Lower leg skin (tissue), 4 donors: ENCODE results near the gene RPH3AL. TPM values are rescaled to one million over a fixed set of nuclear protein-coding genes. Genes with fewer than 3 reads are reported as not detected.
A peak's percentile ranks its signal among the peaks of the same experiment; 100 is the strongest.

ENCODE experiments used
- DNase-seq, 2 donors: peaks; one replicate each; pipeline ENCODE4 v3.0.0-alpha.2; 2019; ENCODE audit warnings: low spot score in 2 of 2
- H3K4me3 ChIP-seq: fragments of 200-600 bp; sonication (generic); 2 replicates; pipeline ENCODE4 v1.5.1; 2017; ENCODE audit warnings: mild to moderate bottlenecking, low read depth; ENCODE audit not compliant: poor library complexity, severe bottlenecking
- POLR2A ChIP-seq, 2 donors: fragments of 450-650 bp; IDR thresholded peaks; one replicate each; pipeline ENCODE4 v1.6.1; 2016 to 2017; ENCODE audit warnings: antibody characterized with exemption in 2 of 2, mild to moderate bottlenecking in 1 of 2, moderate library complexity in 1 of 2
- WGBS, 2 donors: methylation state at CpG; one replicate each; pipeline ENCODE4 v1.1.5; 2018; 5-methylcytosine and 5-hydroxymethylcytosine counted together
- intact Hi-C: fragments of 100-400 bp; cut with DNase I; formaldehyde crosslinking; loops from one replicate; pipeline ENCODE4 v1.15.0; 2023; ENCODE audit warnings: low total_unique reads
- total RNA-seq, 4 donors: library from RNA; depleted of rRNA; stranded (reverse); fragments of >200 nt; gene quantifications; one replicate each; pipeline ENCODE4 v1.1.0, GENCODE V29; 2016
- TF ChIP-seq, protein P1 (sequence below), 3 donors: fragments of 450-650 bp; IDR thresholded peaks; one replicate each; pipeline ENCODE4 v1.5.1; 2016; ENCODE audit warnings: antibody characterized with exemption in 3 of 3, mild to moderate bottlenecking in 3 of 3, moderate library complexity in 2 of 3

RPH3AL gene
- total RNA-seq, 4 donors from 2014 or later = 8.6 to 22.9 (median 15.9) TPM

GRCh38 chr17:180381-181244, 172.0 kb downstream of the RPH3AL start:
- DNase-seq = no peak
- no peak for TF ChIP-seq POLR2A (IDR thresholded peaks at IDR 0.05)
- TF ChIP-seq, protein P1, sequence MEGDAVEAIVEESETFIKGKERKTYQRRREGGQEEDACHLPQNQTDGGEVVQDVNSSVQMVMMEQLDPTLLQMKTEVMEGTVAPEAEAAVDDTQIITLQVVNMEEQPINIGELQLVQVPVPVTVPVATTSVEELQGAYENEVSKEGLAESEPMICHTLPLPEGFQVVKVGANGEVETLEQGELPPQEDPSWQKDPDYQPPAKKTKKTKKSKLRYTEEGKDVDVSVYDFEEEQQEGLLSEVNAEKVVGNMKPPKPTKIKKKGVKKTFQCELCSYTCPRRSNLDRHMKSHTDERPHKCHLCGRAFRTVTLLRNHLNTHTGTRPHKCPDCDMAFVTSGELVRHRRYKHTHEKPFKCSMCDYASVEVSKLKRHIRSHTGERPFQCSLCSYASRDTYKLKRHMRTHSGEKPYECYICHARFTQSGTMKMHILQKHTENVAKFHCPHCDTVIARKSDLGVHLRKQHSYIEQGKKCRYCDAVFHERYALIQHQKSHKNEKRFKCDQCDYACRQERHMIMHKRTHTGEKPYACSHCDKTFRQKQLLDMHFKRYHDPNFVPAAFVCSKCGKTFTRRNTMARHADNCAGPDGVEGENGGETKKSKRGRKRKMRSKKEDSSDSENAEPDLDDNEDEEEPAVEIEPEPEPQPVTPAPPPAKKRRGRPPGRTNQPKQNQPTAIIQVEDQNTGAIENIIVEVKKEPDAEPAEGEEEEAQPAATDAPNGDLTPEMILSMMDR (IDR thresholded peaks at IDR 0.05) = no peak
- peak overlapping the region; percentile 24 for H3K4me3 ChIP-seq
- WGBS, 2 donors = 2 to 3% methylated on average over 27 to 38 of the region's 112 CpGs
- intact Hi-C loops = no loop called here

DNA sequence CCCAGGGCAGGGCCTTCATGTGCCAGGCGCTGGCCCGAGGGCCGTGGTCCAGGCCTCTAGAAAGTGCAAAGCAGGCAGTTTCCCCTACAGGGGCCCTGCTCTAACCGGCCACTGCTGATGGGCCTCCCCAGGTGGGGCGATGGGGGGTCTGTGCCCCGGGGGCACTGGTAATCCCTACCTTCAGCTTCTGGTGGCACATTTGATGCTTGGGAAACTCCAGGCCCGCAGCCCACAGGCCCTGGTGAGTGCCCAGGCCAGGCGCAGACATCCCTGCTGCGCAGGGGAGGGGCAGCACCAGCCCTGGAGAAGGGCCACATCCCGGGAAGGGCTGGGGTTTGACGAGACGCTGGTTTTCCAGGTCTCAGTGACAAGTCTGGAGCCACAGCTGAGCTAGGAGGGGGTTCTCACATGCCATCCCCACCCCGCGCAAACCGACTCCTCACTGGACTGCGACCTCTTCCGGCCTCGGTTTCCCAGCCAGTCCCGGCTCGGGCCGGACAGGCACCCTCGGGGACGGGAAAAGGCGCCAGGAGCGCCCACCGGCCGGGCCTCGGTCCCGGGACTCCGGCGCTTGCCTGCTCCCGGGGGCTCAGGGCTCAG, 172.7 kb downstream of the RPH3AL start:
- H3K4me3 ChIP-seq = peak overlapping the region; percentile 24
- intact Hi-C loops = no loop called here
- WGBS, 2 donors = 8 to 17% methylated on average over 19 to 32 of the region's 32 CpGs

DNA sequence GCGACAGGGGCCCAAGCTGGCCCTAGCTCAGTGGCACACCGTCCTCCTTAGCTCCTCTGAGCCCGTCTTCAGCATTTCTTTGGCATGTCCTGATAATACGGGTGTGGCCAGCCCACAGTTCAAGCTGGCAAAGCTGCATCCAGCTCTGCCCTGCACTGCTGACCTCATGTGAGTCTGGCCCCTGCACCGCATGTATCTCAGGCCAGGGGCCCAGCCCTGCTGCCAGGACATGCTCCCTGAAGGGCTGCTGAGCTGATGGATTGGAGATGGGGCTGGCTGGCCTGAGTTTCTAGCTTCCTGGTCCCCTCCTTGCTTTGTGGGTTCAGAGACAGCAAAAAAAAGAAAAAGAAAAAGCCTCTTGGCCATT, 173.6 kb downstream of the RPH3AL start:
- TF ChIP-seq POLR2A (IDR thresholded peaks at IDR 0.05) = no peak
- H3K4me3 ChIP-seq = no peak overlapping the region
- no peak for DNase-seq
- WGBS, 2 donors = 29% methylated on average over 5 of the region's 5 CpGs
- intact Hi-C loops = no loop called here

More for the DNA sequence above, 172.7 kb downstream of the RPH3AL start:
- TF ChIP-seq, protein P1 (IDR thresholded peaks at IDR 0.05) = no peak
- no peak for TF ChIP-seq POLR2A (IDR thresholded peaks at IDR 0.05)
- no peak for DNase-seq

- DNase-seq = no peak
- 67 to 72% methylated on average over 12 of the region's 12 CpGs for WGBS, 2 donors
- no peak for TF ChIP-seq POLR2A (IDR thresholded peaks at IDR 0.05)
- TF ChIP-seq, protein P1 (IDR thresholded peaks at IDR 0.05) = no peak
- intact Hi-C loops = no loop called here
- no peak overlapping the region for H3K4me3 ChIP-seq
Measured at GRCh38 chr17:178292-179065, 174.1 kb downstream of the RPH3AL start.

GRCh38 chr17:177762-178161, 174.8 kb downstream of the RPH3AL start:
- no peak for DNase-seq
- WGBS, 2 donors = 78 to 91% methylated on average over 6 of the region's 6 CpGs
- no peak overlapping the region for H3K4me3 ChIP-seq
- intact Hi-C loops = no loop called here
- TF ChIP-seq, protein P1 (IDR thresholded peaks at IDR 0.05) = no peak
- no peak for TF ChIP-seq POLR2A (IDR thresholded peaks at IDR 0.05)

DNA sequence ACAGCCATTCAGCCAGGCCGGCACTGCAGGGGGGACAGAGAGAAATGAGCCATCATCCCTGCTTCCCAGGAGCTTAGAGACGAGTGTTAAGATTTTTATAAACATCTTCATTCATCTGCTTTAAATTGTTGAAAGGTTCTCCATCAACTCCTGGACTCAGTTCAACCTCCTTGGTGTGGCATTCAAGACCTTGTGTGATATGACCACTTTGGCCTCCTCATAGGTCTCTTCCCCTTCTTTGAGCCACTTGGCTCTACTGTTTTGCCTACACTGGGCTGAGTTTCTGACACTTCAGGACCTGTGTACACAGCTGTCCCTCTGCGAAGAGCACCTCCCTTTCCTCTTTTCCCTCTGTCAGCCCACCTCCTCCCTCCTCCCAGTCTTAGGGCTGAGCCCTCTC, 175.5 kb downstream of the RPH3AL start:
- intact Hi-C loops = no loop called here
- H3K4me3 ChIP-seq = no peak overlapping the region
- no peak for TF ChIP-seq POLR2A (IDR thresholded peaks at IDR 0.05)
- TF ChIP-seq, protein P1 (IDR thresholded peaks at IDR 0.05) = no peak
- DNase-seq = no peak
- WGBS, 2 donors = 74 to 95% methylated on average over 3 of the region's 3 CpGs
